Activated CD4-positive, alpha-beta memory T cell treated with anti-CD3 and anti-CD28 coated beads for 36 hours (primary cell): ENCODE measurements around the gene MIA2. TPM values are rescaled to one million over a fixed set of nuclear protein-coding genes. Genes with fewer than 3 reads are reported as not detected.
A peak's percentile ranks its signal among the peaks of the same experiment; 100 is the strongest.

ENCODE experiments used
- CTCF ChIA-PET: fragments of 350-600 bp; sonication (Branson Sonifier 250); formaldehyde crosslinking; loops from one replicate; lab custom pipeline; 2021; ENCODE audit warnings: antibody characterized with exemption, inconsistent platforms; lab: Charles Lee
- POLR2A ChIA-PET: fragments of 350-600 bp; sonication (Branson Sonifier 250); formaldehyde crosslinking; loops from one replicate; lab custom pipeline; 2021; ENCODE audit warnings: antibody characterized with exemption; lab: Charles Lee
- DNase-seq: peaks from one replicate; pipeline ENCODE4 v3.0.0-alpha.2; 2020
- H3K27ac Mint-ChIP-seq: one replicate; pipeline ENCODE4 v1.8.0; 2021; ENCODE audit warnings: mixed read lengths
- H3K27me3 Mint-ChIP-seq: one replicate; pipeline ENCODE4 v1.8.0; 2021; ENCODE audit warnings: mixed read lengths
- H3K36me3 Mint-ChIP-seq: one replicate; pipeline ENCODE4 v1.8.0; 2021; ENCODE audit warnings: mixed read lengths
- H3K4me1 Mint-ChIP-seq: one replicate; pipeline ENCODE4 v1.8.0; 2021; ENCODE audit warnings: low read depth, mixed read lengths
- H3K4me3 Mint-ChIP-seq: one replicate; pipeline ENCODE4 v1.8.0; 2021; ENCODE audit warnings: mild to moderate bottlenecking, mixed read lengths
- H3K9me3 Mint-ChIP-seq: one replicate; pipeline ENCODE4 v1.8.0; 2021; ENCODE audit warnings: mixed read lengths
- intact Hi-C: fragments of 100-400 bp; cut with micrococcal nuclease; formaldehyde crosslinking; loops from one replicate; pipeline ENCODE4 v1.15.1; 2023
- total RNA-seq, 2 experiments: library from RNA; stranded (reverse); gene quantifications; one replicate each; pipeline ENCODE4 v1.2.3, GENCODE V29; 2021

MIA2 gene
- total RNA-seq, 2 experiments from 2014 or later: 23.8 to 24.1 TPM

GRCh38 chr14:39382463-39382862, 148.7 kb downstream of the MIA2 start:
- Mint-ChIP-seq H3K4me3 (no peak overlapping the region), H3K9me3 (no peaks in the 10 kb centered on the region), H3K27ac (no peak overlapping the region), H3K36me3 (no peaks in the 10 kb centered on the region), H3K4me1 (peaks cover 24% of the 10 kb centered on the region), H3K27me3 (no peaks in the 10 kb centered on the region)
- ChIA-PET POLR2A (no interaction called here), CTCF (no interaction called here)
- DNase-seq: no peak
- intact Hi-C loops: no loop called here

- no peaks in the 10 kb centered on the region for H3K36me3 Mint-ChIP-seq
- H3K27ac Mint-ChIP-seq: no peak overlapping the region
- ChIA-PET CTCF (interaction anchor here (0.9 kb wide), 1 partner anchor 213 kb away, joined by 3 read pairs; the partner anchor contains the start of gene TRAPPC6B), POLR2A (interaction anchor here (0.7 kb wide), 1 partner anchor 272 kb away, joined by 3 read pairs; no protein-coding TSS in a partner anchor)
- intact Hi-C loops: loop anchor here (1.0 kb wide), 3 partner anchors 49 to 280 kb away; partner anchors contain the start of genes FBXO33 and SEC23A
- no peak overlapping the region for H3K4me3 Mint-ChIP-seq
- no peaks in the 10 kb centered on the region for H3K9me3 Mint-ChIP-seq
- no peak for DNase-seq
- no peaks in the 10 kb centered on the region for H3K27me3 Mint-ChIP-seq
- peaks cover 24% of the 10 kb centered on the region for H3K4me1 Mint-ChIP-seq
Measured at GRCh38 chr14:39383026-39383660, 149.4 kb downstream of the MIA2 start.

GRCh38 chr14:39383741-39384140, 150.0 kb downstream of the MIA2 start:
- no peaks in the 10 kb centered on the region for H3K9me3 Mint-ChIP-seq
- no peaks in the 10 kb centered on the region for H3K27me3 Mint-ChIP-seq
- CTCF ChIA-PET: interaction anchor here (0.9 kb wide), 1 partner anchor 213 kb away, joined by 3 read pairs; the partner anchor contains the start of gene TRAPPC6B
- H3K4me3 Mint-ChIP-seq: no peak overlapping the region
- DNase-seq: no peak
- intact Hi-C loops: loop anchor here (1.0 kb wide), 3 partner anchors 49 to 280 kb away; partner anchors contain the start of genes FBXO33 and SEC23A
- POLR2A ChIA-PET: interaction anchor here (0.7 kb wide), 1 partner anchor 273 kb away, joined by 3 read pairs; no protein-coding TSS in a partner anchor
- no peak overlapping the region for H3K27ac Mint-ChIP-seq
- no peaks in the 10 kb centered on the region for H3K36me3 Mint-ChIP-seq
- peaks cover 24% of the 10 kb centered on the region for H3K4me1 Mint-ChIP-seq

- DNase-seq: no peak
- ChIA-PET POLR2A (interaction anchor here (0.7 kb wide), 1 partner anchor 273 kb away, joined by 3 read pairs; no protein-coding TSS in a partner anchor), CTCF (no interaction called here)
- Mint-ChIP-seq H3K27ac (no peak overlapping the region), H3K36me3 (no peaks in the 10 kb centered on the region), H3K4me3 (no peak overlapping the region), H3K4me1 (peaks cover 24% of the 10 kb centered on the region), H3K9me3 (no peaks in the 10 kb centered on the region), H3K27me3 (no peaks in the 10 kb centered on the region)
- intact Hi-C loops: no loop called here
Measured at GRCh38 chr14:39384177-39384576, 150.5 kb downstream of the MIA2 start.

- intact Hi-C loops: no loop called here
- Mint-ChIP-seq H3K36me3 (peaks cover 6% of the 10 kb centered on the region), H3K4me3 (no peak overlapping the region), H3K27me3 (no peaks in the 10 kb centered on the region), H3K27ac (no peak overlapping the region), H3K4me1 (peaks cover 15% of the 10 kb centered on the region), H3K9me3 (no peaks in the 10 kb centered on the region)
- ChIA-PET CTCF (interaction anchor here (1.1 kb wide), 1 partner anchor 162 kb away, joined by 3 read pairs; no protein-coding TSS in a partner anchor), POLR2A (no interaction called here)
- DNase-seq: no peak
Measured at GRCh38 chr14:39393289-39393688, 159.6 kb downstream of the MIA2 start.

- Mint-ChIP-seq H3K36me3 (peaks cover 9% of the 10 kb centered on the region), H3K27ac (peak overlapping the region; percentile 60)
- intact Hi-C loops: loop anchor here (5.0 kb wide), 1 partner anchor 37 kb away; the partner anchor contains the start of gene FBXO33
Measured at GRCh38 chr14:39395555-39396254, 162.0 kb downstream of the MIA2 start.

GRCh38 chr14:39396448-39396847, 162.7 kb downstream of the MIA2 start:
- Mint-ChIP-seq H3K27me3 (no peaks in the 10 kb centered on the region), H3K9me3 (no peaks in the 10 kb centered on the region), H3K27ac (no peak overlapping the region), H3K4me3 (no peak overlapping the region), H3K36me3 (peaks cover 9% of the 10 kb centered on the region), H3K4me1 (peaks cover 13% of the 10 kb centered on the region)
- ChIA-PET POLR2A (no interaction called here), CTCF (interaction anchor here (1.0 kb wide), 1 partner anchor 30 kb away, joined by 4 read pairs; no protein-coding TSS in a partner anchor)
- no peak for DNase-seq
- intact Hi-C loops: loop anchor here (5.0 kb wide), 1 partner anchor 36 kb away; the partner anchor contains the start of gene FBXO33

More at GRCh38 chr14:39395555-39396254, 162.0 kb downstream of the MIA2 start:
- peak; percentile 30 for DNase-seq
- H3K9me3 Mint-ChIP-seq: no peaks in the 10 kb centered on the region
- POLR2A ChIA-PET: no interaction called here
- no peak overlapping the region for H3K4me3 Mint-ChIP-seq
- CTCF ChIA-PET: interaction anchor here (0.6 kb wide), 1 partner anchor 869 kb away, joined by 3 read pairs; no protein-coding TSS in a partner anchor
- peaks cover 13% of the 10 kb centered on the region for H3K4me1 Mint-ChIP-seq
- H3K27me3 Mint-ChIP-seq: no peaks in the 10 kb centered on the region

GRCh38 chr14:39398382-39398781, 164.7 kb downstream of the MIA2 start:
- Mint-ChIP-seq H3K27ac (no peak overlapping the region), H3K36me3 (peaks cover 12% of the 10 kb centered on the region), H3K27me3 (no peaks in the 10 kb centered on the region), H3K4me3 (no peak overlapping the region), H3K9me3 (no peaks in the 10 kb centered on the region), H3K4me1 (peaks cover 15% of the 10 kb centered on the region)
- ChIA-PET CTCF (no interaction called here), POLR2A (interaction anchor here (0.6 kb wide), 1 partner anchor 458 kb away, joined by 8 read pairs; no protein-coding TSS in a partner anchor)
- DNase-seq: no peak
- intact Hi-C loops: loop anchor here (5.0 kb wide), 1 partner anchor 34 kb away; the partner anchor contains the start of gene FBXO33

- Mint-ChIP-seq H3K4me1 (peaks cover 12% of the 10 kb centered on the region), H3K4me3 (no peak overlapping the region), H3K27me3 (no peaks in the 10 kb centered on the region), H3K27ac (no peak overlapping the region), H3K9me3 (peaks cover 29% of the 10 kb centered on the region), H3K36me3 (peaks cover 12% of the 10 kb centered on the region)
- ChIA-PET CTCF (no interaction called here), POLR2A (no interaction called here)
- intact Hi-C loops: no loop called here
- no peak for DNase-seq
Measured at GRCh38 chr14:39406560-39406959, 172.8 kb downstream of the MIA2 start.

- Mint-ChIP-seq H3K4me1 (peaks cover 17% of the 10 kb centered on the region), H3K9me3 (peaks cover 36% of the 10 kb centered on the region), H3K27me3 (no peaks in the 10 kb centered on the region), H3K4me3 (no peak overlapping the region), H3K36me3 (peaks cover 36% of the 10 kb centered on the region), H3K27ac (no peak overlapping the region)
- ChIA-PET CTCF (interaction anchor here (0.9 to 1.3 kb wide), 3 partner anchors 10 to 14 kb away, joined by 3 to 6 read pairs (median 3); no protein-coding TSS in a partner anchor), POLR2A (no interaction called here)
- DNase-seq: no peak
- intact Hi-C loops: no loop called here
Measured at GRCh38 chr14:39416072-39416471, 182.4 kb downstream of the MIA2 start.

- Mint-ChIP-seq H3K27ac (no peak overlapping the region), H3K27me3 (no peaks in the 10 kb centered on the region), H3K4me1 (peaks cover 22% of the 10 kb centered on the region), H3K4me3 (no peak overlapping the region), H3K36me3 (peaks cover 38% of the 10 kb centered on the region), H3K9me3 (peaks cover 32% of the 10 kb centered on the region)
- ChIA-PET POLR2A (no interaction called here), CTCF (interaction anchor here (1.1 kb wide), 1 partner anchor 9 kb away, joined by 3 read pairs; no protein-coding TSS in a partner anchor)
- intact Hi-C loops: no loop called here
- no peak for DNase-seq
Measured at GRCh38 chr14:39417014-39417413, 183.3 kb downstream of the MIA2 start.
